ENCODE measurements around the gene AUTS2. TPM values are rescaled to one million over a fixed set of nuclear protein-coding genes. Genes with fewer than 3 reads are reported as not detected.

Gene AUTS2
- total RNA-seq, 4 donors from 2014 or later: 29.8 to 114 (median 59.4) TPM

DNA sequence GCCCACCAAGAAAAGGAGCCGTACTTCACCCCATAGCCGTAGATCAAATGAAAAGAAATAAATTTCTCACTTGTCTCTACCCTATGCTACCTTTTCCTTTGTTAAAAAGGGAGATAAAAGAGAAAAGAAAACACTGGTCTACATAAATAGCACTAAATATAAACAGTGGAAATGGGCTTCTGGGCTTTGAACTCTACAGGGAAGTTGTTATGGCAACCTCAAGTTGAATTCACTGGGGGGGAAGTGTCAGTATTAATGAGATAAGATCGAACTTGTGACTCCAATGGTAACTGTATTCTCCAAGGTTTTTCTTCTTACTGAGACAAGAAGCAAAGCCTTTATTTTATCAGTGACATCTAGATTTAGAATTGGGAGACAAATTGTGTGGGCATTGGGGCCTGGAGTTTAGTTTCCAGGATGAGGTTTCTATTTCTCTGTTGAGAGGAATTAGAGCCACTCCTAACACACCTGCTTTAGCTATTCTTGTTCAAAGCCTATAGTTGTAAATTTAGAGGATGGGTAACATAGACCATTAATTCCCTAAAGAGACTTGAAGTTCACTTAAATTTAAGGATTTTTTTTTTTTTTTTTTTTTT, 929.3 kb downstream of the AUTS2 start:
- TF ChIP-seq EP300 (IDR thresholded peaks at IDR 0.05; ENCODE audit: low read depth) (no peak), POLR2AphosphoS5 (IDR thresholded peaks at IDR 0.05) (no peak), POLR2A (IDR thresholded peaks at IDR 0.05) (no peak)
- TF ChIP-seq, protein P1, sequence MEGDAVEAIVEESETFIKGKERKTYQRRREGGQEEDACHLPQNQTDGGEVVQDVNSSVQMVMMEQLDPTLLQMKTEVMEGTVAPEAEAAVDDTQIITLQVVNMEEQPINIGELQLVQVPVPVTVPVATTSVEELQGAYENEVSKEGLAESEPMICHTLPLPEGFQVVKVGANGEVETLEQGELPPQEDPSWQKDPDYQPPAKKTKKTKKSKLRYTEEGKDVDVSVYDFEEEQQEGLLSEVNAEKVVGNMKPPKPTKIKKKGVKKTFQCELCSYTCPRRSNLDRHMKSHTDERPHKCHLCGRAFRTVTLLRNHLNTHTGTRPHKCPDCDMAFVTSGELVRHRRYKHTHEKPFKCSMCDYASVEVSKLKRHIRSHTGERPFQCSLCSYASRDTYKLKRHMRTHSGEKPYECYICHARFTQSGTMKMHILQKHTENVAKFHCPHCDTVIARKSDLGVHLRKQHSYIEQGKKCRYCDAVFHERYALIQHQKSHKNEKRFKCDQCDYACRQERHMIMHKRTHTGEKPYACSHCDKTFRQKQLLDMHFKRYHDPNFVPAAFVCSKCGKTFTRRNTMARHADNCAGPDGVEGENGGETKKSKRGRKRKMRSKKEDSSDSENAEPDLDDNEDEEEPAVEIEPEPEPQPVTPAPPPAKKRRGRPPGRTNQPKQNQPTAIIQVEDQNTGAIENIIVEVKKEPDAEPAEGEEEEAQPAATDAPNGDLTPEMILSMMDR (IDR thresholded peaks at IDR 0.05): no peak
- 77 to 78% methylated on average over 3 of the region's 3 CpGs for WGBS, 2 donors (ENCODE audit: low coverage in 1 of 2)
- intact Hi-C loops (cut with DNase I; ENCODE audit: low total_unique reads) (no loop called here), in situ Hi-C loops (cut with MboI; ENCODE audit: low pct_ligation_motif_present in 1 of 4, low pct_unique_long_range_greater_than_20kb in 1 of 4, low sequenced_read_pairs in 3 of 4) (no loop called here)
- H3K4me1 ChIP-seq: peaks cover 0 to 24% (median 2%) of the 10 kb centered on the region in 4 donors
- H3K9me3 ChIP-seq: no peaks in the 10 kb centered on the region
- no peak overlapping the region for H3K27ac ChIP-seq
- H3K36me3 ChIP-seq: no peaks in the 10 kb centered on the region
- no peak overlapping the region for H3K4me3 ChIP-seq
- no peak for DNase-seq
- no peaks in the 10 kb centered on the region for H3K27me3 ChIP-seq

DNA sequence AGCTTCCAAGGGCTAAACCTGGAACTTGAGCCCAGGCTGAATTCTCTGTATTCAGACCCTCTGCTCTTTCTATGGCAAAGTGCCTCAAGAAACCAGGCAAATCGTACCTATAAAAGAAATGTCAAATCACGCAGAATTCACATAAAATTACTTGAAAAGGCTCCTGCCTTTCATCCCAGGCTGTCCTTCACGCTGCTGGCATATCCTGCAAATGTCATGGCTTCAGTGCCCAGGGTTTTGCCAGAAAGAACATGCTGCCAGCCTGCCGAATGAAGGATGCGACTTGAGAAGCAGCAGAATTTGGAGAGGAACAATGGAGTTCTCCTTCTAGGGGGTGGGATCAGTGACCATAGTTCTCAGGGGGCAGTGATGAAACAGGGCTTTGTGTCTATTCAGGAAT, 931.2 kb downstream of the AUTS2 start:
- intact Hi-C loops (cut with DNase I; ENCODE audit: low total_unique reads): no loop called here
- TF ChIP-seq, protein P1 (IDR thresholded peaks at IDR 0.05): no peak
- TF ChIP-seq POLR2A (IDR thresholded peaks at IDR 0.05) (no peak), EP300 (IDR thresholded peaks at IDR 0.05; ENCODE audit: low read depth) (no peak), POLR2AphosphoS5 (IDR thresholded peaks at IDR 0.05) (no peak)
- H3K4me3 ChIP-seq: no peak overlapping the region
- no peak for DNase-seq
- H3K9me3 ChIP-seq: no peaks in the 10 kb centered on the region
- peaks cover 0 to 7% (median 0%) of the 10 kb centered on the region in 4 donors for H3K4me1 ChIP-seq
- no peaks in the 10 kb centered on the region for H3K27me3 ChIP-seq
- no peak overlapping the region for H3K27ac ChIP-seq
- 87 to 94% methylated on average over 5 of the region's 5 CpGs for WGBS, 2 donors (ENCODE audit: low coverage in 1 of 2)
- H3K36me3 ChIP-seq: no peaks in the 10 kb centered on the region
- in situ Hi-C loops (cut with MboI; ENCODE audit: low pct_ligation_motif_present in 1 of 4, low pct_unique_long_range_greater_than_20kb in 1 of 4, low sequenced_read_pairs in 3 of 4): no loop called here

DNA sequence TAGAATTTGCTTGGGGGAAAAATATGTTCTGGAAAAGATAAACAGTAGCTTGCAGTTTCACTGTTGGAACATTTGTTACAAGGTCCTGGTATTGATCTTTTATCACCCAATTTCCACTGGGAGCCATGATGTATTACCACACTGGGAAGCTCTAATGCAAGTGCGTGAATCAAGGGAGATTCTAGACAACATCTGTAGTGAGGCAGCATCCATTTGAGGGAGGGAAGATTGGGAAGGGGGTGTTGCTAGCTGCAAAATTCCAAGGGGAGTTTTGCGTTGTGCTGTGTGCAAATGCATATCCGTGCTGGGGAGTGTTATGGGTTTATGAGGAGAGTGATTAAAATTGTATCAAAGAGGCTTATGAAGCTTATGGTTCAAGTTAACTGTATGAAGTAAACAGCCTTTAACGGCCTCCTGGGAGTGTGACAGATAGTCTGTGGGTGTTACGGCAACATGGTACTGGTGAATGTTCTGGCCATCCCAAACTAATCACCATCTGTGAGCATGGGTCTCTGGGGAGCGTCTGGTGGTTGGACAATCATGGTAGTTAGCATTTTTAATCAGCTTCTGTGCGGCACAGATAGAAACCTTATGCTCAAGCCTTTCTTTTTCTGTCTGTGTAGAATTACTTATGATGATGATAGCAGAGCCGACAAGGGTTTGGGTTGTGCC, 931.8 kb downstream of the AUTS2 start:
- DNase-seq: no peak
- H3K36me3 ChIP-seq: no peaks in the 10 kb centered on the region

DNA sequence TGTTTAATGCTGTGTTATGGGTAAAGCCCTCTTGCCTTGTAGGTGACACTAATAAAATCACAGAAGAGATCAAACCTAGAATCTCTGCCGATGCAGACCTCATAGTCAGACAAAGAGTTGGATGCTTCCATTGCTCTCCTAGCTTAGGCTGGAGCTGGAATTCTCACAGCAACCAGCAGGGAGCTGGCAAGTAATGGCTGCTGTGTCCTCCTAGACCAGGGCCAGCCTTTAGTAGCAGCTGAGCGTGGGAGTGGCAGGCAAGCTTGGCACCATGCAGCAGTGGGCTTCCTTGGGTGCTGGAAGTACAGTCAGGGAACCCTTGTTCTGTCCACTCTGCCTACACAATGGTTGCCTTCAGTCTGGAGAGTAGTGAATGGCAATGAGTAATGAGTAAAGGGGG, 935.3 kb downstream of the AUTS2 start:
- no peaks in the 10 kb centered on the region for H3K36me3 ChIP-seq
- no peak overlapping the region for H3K27ac ChIP-seq
- in situ Hi-C loops (cut with MboI; ENCODE audit: low pct_ligation_motif_present in 1 of 4, low pct_unique_long_range_greater_than_20kb in 1 of 4, low sequenced_read_pairs in 3 of 4): no loop called here
- intact Hi-C loops (cut with DNase I; ENCODE audit: low total_unique reads): no loop called here
- DNase-seq: no peak
- 84% methylated on average over 2 of the region's 2 CpGs; no CpG with 5 or more reads in 1 of the 2 donors for whole genome bisulfite sequencing, 2 donors (ENCODE audit: low coverage in 1 of 2)
- TF ChIP-seq EP300 (IDR thresholded peaks at IDR 0.05; ENCODE audit: low read depth): no peak
- no peak for TF ChIP-seq POLR2A (IDR thresholded peaks at IDR 0.05)
- no peak for TF ChIP-seq POLR2AphosphoS5 (IDR thresholded peaks at IDR 0.05)
- TF ChIP-seq, protein P1 (IDR thresholded peaks at IDR 0.05): no peak
- no peaks in the 10 kb centered on the region for H3K9me3 ChIP-seq
- H3K27me3 ChIP-seq: no peaks in the 10 kb centered on the region
- H3K4me3 ChIP-seq: no peak overlapping the region
- H3K4me1 ChIP-seq: no peaks in the 10 kb centered on the region

More for the DNA sequence above, 931.8 kb downstream of the AUTS2 start:
- intact Hi-C loops (cut with DNase I; ENCODE audit: low total_unique reads) (no loop called here), in situ Hi-C loops (cut with MboI; ENCODE audit: low pct_ligation_motif_present in 1 of 4, low pct_unique_long_range_greater_than_20kb in 1 of 4, low sequenced_read_pairs in 3 of 4) (no loop called here)
- Histone ChIP-seq H3K4me1 (peaks cover 0 to 7% (median 0%) of the 10 kb centered on the region in 4 donors), H3K27ac (no peak overlapping the region), H3K27me3 (no peaks in the 10 kb centered on the region), H3K4me3 (no peak overlapping the region), H3K9me3 (no peaks in the 10 kb centered on the region)
- TF ChIP-seq EP300 (IDR thresholded peaks at IDR 0.05; ENCODE audit: low read depth) (no peak), POLR2AphosphoS5 (IDR thresholded peaks at IDR 0.05) (no peak), POLR2A (IDR thresholded peaks at IDR 0.05) (no peak)
- TF ChIP-seq, protein P1 (IDR thresholded peaks at IDR 0.05): no peak
- 67 to 86% methylated on average over 1 to 8 of the region's 8 CpGs for WGBS, 2 donors (ENCODE audit: low coverage in 1 of 2)
